ENCODE results near the gene UACA. TPM values are rescaled to one million over a fixed set of nuclear protein-coding genes. Genes with fewer than 3 reads are reported as not detected.
A peak's percentile ranks its signal among the peaks of the same experiment; 100 is the strongest.

UACA gene
- total RNA-seq, 1 donor from 2014 or later, result 105 TPM

GRCh38 chr15:70783041-70783440 is 19.7 kb upstream of the UACA start:
- no peak for DNase-seq

- DNase-seq, result no peak
These were observed 17.9 kb upstream of the UACA start for GRCh38 chr15:70781236-70781635.

- DNase-seq, result no peak
These were observed 15.1 kb upstream of the UACA start for GRCh38 chr15:70778258-70779076.

GRCh38 chr15:70777170-70777926 is 14.0 kb upstream of the UACA start:
- DNase-seq, result no peak

GRCh38 chr15:70775160-70775559 is 11.8 kb upstream of the UACA start:
- DNase-seq, result no peak

GRCh38 chr15:70772402-70772801 is 9.0 kb upstream of the UACA start:
- no peak for DNase-seq

- no peak for DNase-seq
These were observed 7.5 kb upstream of the UACA start for GRCh38 chr15:70770863-70771262.

- no peak for DNase-seq
These were observed 5.0 kb upstream of the UACA start for GRCh38 chr15:70768257-70768883.

- no peak for DNase-seq
These were observed 4.3 kb upstream of the UACA start for GRCh38 chr15:70767667-70768066.

GRCh38 chr15:70766597-70766996 is 3.2 kb upstream of the UACA start:
- no peak for DNase-seq

GRCh38 chr15:70765504-70766281 is 2.3 kb upstream of the UACA start:
- DNase-seq, result no peak

GRCh38 chr15:70763950-70764730 is 782 bp upstream of the UACA start:
- DNase-seq, result no peak

- DNase-seq, result peak; percentile 27
These were observed 764 bp downstream of the UACA start for GRCh38 chr15:70762469-70763119.

- DNase-seq, result no peak
These were observed 1.4 kb downstream of the UACA start for GRCh38 chr15:70761931-70762468.

GRCh38 chr15:70761046-70761445 is 2.3 kb downstream of the UACA start:
- no peak for DNase-seq

GRCh38 chr15:70758790-70759462 is 4.4 kb downstream of the UACA start:
- no peak for DNase-seq

GRCh38 chr15:70757627-70758026 is 5.7 kb downstream of the UACA start:
- no peak for DNase-seq

GRCh38 chr15:70754862-70755261 is 8.5 kb downstream of the UACA start:
- DNase-seq, result no peak

- DNase-seq, result no peak
These were observed 10.1 kb downstream of the UACA start for GRCh38 chr15:70753101-70753829.

Data from skin of body (tissue), 2 donors.